Middle frontal gyrus (tissue), 1 donor: ENCODE results near the gene TNXB.
"Not testable (repeated sequence)": the region's sequence is repeated elsewhere in the genome, so short reads cannot be mapped to it uniquely, and the experiment has no call there.

Experiments used
- DNase-seq: peaks from one replicate; pipeline ENCODE4 v3.0.0-alpha.2; 2015; ENCODE audit warnings: low spot score; ENCODE audit errors: extremely low spot score

TNXB gene

DNA sequence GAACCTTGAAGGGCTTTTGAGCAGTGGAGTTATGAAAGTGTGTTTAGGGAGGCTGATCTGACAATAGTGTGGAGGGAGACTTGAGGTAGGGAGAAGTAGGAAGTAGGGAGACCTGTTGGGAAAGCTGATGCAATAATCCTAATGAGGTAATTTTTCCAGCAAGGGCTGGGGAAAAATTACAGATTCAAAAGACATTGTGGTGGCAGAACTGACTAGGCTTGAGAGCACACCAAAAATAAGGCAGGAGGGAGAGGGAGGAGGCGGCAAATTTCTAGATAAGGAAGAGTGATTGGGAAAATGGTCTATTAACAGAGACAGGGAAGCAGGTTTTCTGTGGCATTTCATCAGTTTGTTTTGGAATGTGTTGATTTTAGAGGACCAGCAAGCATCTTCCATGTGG is 37.1 kb upstream of the TNXB start:
- no peak for DNase-seq

DNA sequence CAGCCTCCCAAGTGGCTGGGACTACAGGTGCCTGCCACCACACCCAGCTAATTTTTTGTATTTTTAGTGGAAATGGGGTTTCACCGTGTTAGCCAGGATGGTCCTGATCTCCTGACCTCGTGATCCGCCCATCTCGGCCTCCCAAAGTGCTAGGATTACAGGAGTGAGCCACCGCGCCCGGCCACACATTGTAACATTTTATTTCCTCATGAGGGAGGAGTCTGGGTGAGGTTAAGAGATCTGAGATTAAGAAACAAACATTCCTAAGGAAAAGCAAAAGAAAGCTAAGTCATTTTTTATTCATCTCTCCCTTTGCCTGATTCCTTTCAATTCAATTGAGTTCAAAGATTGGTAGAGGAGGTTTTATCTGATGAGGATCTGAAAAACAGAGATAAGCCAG is 35.1 kb upstream of the TNXB start:
- not testable (repeated sequence) for DNase-seq

DNA sequence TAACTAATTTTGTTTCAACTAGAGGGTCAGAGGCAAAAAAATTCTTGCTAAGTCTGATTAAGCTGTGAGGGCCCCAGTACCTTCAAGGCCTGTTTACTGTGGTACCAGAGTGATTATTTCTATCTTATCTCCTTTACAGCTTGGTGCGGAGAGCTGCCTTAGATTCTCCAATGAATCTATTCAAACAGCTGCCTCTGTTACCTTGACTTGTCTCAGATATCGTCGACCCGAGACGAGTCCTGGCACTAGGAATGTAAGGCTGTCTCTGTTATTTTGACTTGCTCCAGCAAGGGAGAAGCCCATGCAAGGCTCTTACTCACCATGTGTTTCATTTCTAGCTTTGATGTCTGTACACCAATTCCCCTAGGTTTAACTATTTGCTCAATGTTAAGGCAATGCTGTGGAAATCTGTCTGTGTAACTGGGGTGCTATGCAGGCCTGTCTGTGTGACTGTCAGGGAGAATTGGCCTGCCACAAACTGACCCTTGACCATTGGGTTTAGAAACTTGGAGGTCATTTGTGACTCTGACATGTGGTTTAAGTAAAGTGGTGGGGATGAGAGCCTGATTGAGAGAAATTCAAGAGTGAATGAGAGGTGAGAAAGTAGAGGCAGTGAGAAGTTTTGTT is 31.4 kb upstream of the TNXB start:
- DNase-seq, result no peak

DNA sequence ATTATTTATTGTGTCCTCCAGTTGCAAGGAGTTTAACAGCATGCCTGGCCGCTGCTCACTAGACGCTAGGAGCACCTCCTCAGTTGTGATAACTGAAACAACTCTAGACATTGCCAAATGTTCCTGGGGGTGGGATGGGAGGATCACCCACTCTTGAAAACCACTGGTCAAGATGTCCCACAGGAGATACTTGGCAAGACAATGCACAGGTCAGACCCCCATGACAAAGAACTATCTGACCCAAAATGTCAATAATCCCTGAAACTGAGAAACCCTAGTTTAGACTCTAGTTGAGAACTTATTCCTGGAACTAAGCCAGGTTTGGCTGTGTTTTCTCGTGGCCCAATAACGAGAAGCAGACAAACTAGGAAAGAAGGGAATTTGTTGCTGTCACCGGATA is 30.5 kb upstream of the TNXB start:
- DNase-seq, result no peak

DNA sequence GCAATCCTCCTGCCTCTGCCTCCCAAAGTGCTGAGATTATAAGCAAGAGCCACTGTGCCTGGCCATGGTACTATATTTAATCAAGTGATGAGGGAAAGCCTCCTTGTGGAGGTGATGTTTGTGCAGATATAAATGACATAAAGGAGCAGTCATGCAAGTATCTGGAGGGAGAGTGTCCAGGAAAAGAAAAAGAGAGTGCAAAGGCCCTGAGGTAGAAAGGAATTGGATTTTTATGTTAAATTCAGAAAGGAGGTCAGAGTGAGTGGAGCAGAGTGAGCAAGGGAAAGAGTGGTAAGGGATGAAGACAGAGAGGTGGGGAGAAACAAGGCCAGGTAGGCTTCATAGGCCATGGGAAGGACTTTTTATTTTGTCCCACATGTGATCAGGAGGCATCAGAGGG is 28.3 kb upstream of the TNXB start:
- DNase-seq, result no peak

DNA sequence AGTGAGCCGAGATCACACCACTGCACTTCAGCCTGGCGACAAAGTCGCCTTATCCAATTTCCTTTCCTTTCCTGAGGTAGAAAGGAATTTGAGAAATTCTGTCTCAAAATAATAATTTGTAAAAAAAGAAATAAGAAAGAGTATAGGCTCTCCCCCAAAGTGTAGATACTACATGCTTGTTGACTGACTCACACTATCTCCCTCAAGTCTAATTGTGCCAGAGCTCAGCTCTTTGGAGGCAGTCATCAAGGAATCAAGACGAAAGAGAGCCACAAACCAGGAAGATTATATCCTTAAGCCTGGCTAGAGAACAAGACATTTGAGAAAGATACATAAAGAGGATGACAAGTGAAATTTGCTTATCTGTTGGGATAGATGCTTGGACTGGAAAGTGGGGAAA is 24.6 kb upstream of the TNXB start:
- DNase-seq, result no peak

DNA sequence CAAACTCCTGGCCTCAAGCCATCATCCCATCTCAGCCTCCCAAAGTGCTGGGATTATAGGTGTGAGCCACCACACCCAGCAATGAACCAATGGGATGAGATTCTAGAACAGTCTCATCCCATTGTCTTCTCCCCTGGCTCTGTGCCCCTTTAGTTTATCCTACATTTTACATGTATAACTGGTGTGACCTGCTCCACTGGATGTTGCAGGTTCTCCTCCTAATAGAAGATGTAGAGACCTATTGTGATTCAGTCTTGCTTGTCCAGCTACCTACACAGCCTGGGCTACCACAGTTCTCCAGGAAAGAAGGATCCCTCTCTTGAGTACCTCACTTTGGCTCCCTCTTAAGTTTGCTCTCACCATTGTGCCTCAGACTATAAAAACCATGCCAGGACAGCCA is 23.0 kb upstream of the TNXB start:
- no peak for DNase-seq

DNA sequence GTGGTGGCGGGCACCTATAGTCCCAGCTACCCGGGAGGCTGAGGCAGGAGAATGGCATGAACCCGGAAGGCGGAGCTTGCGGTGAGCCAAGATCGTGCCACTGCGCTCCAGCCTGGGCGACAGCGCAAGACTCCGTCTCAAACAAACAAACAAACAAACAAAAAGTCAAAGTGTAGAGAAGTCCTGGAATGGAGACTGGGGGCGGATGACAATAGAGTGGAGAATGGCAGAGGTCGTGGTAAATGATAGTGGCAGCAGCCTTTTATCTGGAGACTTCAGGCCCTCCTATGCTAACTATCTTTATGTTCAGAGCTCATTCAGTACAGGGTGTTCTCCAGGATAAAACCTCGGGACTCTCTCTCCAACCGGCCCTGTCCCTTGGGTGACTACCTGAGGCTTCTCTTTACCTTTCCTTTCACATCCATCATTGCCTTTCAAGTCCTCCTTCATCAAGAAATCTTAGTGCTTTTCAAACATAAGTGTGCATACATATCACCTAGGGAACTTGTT is 22.4 kb upstream of the TNXB start:
- no peak for DNase-seq

DNA sequence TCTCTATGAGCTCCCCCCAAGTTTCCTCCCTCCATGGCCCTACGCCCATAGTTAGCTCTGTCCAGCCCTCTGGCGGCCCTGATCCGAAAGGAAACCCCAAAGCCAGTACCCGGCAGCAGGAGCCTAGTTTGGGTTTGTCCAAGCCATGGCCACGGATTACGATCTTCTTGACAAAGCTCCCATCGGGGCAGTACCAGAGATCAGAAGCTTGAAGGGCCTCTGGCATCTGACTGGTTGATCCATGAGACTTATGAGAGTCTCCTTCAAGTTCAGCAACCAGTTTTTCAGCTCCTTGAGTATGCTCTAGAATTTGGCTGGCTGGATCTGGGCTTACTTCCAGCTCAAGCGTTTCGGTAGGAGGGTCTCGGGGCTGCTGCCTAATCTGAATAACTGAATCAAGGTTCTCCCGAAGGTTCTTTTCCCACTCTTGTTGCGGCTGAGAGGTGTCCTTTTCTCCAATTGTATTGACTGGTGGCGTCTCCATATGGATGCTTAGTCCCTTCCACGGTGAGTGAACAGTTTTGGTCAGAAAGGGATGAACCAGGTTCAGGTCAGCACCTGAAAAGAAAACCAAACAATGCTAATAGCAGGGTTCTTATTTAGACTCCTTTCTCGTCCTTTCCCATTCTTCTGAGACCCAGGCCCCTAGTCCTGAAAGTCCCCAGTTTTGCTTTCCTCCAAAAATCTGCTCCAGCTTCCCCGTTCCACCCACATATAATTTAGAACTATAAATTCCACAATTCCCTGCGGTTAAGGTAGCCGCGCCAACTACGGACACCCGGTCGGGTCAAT is 20.4 kb upstream of the TNXB start:
- no peak for DNase-seq

DNA sequence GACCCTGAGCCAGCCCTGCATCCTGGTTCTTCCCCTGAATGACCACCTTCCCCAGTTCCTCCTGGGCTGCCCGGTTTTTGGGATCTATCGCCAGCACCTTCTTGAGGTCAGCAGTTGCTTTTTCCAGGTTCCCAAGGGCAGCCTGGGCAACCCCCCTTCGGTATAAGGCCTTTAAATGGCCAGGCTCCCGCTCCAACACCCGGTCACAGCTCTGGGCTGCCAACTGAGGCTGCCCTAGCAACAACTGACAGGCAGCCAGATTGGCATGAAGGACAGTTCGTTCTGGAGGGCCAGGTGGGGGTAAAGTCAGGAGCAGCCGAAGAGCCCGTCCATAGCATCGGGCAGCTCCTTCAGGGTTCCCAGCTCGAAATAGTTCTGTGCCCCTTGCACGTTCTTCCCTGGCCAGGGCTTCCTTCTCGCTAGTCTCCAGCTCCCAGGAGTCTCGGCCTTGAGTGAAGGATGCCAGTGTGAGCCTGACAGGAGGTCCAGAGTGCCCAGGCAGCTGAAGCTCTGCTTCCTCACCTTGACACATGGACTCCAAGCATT is 19.7 kb upstream of the TNXB start:
- DNase-seq, result no peak

DNA sequence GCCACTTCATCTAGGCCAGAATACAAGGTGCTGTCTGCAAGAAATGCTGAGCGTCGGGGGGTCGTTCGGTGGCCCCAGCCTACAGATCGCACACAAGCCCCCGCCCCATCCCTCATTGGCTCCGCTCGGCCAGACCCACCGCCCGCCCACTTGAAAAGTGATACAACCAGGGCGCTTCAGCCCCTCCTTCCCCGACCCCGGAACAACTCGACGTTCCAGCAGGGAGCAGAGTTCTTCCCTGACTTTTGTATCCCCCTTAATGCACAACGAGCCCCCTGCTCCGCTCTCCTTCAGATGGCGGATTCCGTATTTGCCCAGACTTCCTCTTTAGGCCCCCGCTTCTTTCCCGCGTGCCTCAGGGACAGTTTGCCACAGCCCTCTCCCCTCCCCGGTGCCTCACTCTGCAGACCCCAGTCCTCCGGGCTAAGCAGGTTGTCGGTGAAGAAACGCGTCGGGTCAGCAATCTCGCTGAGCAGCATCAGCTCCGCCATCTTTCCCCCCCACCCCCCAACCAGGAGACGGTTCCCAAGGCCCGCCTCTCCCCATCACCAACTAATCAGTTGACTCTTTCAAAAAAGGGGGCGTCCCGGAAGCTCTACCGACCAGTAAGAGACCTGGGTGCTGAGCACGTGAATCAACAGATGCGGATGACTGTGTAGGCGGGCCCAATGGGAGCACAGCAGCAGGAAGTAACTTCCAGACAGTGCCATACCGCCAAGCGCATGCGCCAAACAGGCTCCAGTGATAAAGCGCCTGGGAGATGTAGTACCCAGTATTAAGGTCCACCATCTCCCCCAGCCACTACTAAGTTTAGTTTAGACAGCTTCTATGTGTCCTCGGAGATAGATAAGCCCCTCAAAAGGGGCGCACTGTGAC is 18.8 kb upstream of the TNXB start, which contains the start of gene ATF6B:
Gene ATF6B, minus strand, starts transcription at position 530 of the 876 bp plus-strand sequence. Its CDS starts 39 bp downstream, at position 491.
- peak; percentile 99 for DNase-seq

DNA sequence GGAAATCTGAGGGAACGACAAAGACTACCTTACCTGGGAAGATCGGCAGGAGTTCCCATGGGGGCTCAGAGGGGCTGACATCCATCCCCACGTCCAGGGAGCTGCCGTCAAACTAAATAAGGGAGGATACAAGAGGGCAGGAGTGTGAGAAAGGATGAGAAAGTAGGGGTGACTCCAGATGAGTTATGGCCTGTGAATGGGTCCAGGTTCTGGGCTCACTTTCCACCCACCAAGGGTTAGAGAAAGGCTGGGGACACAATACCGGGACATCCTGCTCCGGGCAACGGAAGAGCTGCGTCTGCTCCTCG is 18.2 kb upstream of the TNXB start:
- no peak for DNase-seq

DNA sequence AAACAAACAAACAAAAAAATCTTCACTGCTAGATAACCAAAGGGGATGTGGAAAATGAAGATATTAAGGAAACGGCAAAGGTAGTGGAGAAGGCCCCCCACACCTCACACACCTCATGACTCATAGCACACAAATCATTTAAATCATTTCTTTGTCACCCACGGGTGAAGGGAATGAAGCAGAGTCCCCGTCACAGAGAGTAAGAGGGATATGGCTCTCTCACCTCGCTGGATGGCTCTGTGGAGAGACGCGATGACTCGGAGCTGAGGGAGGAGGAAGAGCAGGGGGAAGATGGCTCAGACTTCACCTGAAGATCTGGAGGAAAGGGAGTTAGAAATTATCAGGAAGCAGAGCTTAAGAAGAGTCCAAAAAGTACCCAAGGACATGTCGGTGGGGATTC is 17.7 kb upstream of the TNXB start:
- no peak for DNase-seq

DNA sequence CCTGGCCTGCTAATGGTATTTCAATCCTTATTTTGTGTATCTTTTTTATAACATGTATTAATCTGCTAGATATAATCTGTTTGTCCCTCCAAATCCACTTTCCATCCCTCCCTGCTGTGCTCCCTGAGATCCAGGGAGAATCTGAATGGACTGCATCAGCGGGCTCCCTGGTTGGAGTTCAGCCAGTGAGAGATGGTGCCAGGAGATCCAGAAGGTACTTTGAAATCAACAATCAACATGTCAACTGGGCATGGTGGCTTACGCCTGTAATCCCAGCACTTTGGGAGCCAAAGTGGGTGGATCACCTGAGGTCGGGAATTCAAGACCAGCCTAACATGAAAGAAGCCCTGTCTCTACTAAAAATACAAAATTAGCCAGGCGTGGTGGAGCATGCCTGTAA is 14.5 kb upstream of the TNXB start:
- DNase-seq, result no peak

DNA sequence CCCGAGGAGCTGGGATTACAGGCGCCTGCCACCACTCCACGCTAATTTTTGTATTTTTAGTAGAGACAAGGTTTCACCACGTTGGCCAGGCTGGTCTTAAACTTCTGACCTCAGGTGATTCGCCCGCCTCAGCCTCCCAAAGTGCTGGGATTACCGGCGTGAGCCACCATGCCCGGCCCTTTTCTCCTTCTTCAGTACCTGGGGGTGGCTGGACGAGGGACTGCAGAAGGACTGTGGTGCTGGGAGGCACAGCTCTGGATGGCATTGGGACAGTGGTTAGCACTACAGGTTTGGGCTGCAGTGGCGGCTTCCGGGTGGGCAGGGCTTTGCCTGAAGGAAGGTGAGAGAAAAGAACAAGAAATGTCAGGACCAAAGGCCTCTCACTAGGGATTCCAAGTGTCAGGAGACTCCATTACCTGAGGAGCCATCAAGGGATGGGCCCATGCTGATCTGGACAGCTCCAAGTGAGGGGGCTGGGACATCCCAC is 11.5 kb upstream of the TNXB start:
- DNase-seq, result no peak

DNA sequence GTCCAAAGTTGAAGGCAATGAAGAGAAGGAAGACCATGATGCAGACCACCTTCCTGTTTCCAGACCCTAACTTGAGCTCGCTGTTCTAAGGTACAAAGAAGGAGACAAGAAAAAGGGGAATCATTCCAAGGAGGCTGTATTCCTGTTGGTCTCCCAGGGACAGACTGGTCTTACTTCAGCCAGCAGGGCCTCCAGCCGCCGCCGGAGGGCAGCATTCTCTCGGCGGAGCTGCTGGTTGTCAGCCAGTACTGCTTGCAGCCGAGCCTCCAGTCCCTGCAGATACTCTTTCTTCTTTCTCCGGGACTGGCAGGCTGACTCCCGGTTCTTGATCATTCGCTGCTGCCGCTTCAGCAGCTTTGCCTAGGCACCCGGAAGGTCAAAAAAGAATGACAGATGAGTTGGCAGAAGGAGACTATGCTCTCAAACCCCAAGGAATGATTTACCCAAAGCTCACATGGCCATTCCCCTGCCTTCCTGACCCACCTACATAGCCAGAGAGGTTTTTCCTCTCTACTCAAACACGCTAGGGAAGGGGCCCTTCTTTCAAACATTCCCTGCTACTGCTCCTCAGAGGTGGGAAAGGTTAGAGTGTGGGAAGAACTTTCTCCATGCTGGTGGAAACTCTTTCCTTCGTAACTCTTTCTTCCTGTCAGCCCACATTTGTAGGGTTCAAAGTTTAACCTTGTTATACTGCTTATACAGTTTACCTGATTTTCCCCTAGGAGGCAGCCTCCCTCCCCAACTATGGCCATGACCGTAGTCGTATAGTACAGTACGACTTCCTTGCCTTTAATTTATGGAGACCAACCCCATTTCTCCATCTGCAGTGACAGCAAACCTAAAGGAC is 9.9 kb upstream of the TNXB start:
- DNase-seq, result peak; percentile 72

DNA sequence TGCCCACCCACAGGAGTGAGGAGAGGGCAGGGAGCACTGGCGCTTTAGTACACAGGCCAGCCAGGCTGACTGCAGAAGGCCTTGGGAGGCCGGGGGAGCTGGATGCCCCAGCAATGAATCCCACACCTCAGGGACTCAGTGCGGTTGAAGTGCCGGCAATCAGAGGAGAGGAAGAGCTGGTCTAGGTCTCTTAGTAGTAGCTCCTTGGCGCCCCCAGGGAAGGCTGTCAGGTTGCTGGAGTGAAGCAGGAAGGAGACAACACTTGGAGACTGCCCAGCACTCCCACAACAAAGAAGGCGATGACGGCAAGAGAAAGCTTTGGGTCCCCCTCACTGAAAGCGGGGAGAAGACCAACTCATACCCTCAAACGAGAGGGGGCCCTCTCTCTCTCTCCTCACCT is 8.3 kb upstream of the TNXB start:
- no peak for DNase-seq

DNA sequence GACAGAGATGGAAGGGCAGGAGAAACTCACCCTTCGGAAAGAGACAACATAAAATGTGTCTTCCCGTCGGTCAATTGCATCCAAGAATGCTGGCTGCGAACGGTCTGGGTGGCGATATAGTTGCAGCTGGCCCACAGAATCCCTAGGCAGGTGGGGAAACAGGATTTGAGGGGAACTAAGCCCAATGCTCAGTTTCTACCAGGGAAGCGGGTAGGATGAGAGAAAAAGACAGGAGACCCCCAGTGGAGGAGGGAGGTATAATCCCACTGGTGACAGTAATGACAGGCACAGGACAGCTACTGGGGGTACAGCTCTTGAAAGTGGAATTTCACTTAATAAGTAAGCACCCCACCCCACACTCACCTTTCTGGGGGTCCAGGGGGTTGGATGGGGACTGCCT is 7.5 kb upstream of the TNXB start:
- no peak for DNase-seq

DNA sequence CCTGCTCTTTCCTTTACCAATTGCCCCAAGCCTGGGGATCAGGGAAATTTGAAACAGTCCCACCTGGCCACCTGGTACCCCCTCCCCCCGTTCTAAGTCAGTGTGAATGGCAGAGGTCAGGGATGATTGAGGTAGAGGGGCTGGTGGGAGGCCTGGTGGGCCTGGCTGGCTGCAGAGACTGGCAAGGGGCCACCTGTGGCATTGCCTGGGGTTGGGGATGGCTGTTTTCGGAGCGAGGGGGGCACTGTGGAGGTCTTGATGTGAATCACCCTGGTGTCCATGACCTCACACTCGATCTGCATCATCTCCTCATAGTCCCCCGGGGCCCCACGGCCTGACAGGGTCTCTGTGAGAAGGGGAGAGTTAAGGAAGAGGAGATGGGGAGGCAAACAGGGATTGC is 6.5 kb upstream of the TNXB start:
- no peak for DNase-seq

DNA sequence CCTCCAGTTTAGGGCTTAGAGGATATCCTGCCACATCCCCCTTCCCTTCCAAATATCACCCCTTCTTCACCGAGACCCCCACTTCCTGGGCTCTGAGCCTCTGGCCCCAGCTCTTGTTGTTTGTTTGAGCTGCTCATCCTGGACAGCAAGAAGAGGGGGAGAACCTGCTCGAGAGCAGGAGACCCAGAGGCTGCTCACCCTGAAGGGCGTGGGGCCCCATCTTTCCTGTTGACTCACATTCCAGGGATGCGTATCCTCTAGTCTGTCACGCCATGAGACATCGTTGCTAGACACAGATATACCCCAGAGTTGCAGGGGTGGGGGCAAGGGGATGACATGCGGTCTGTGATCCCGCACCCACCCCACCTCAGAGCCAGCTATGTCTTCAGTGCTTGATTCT is 5.7 kb upstream of the TNXB start:
- no peak for DNase-seq
